H1 (cell line): ENCODE measurements around the gene EIPR1. TPM values are rescaled to one million over a fixed set of nuclear protein-coding genes. Genes with fewer than 3 reads are reported as not detected.

Experiments
- EGR1 ChIP-seq: IDR thresholded peaks from 2 replicates; pipeline ENCODE4 v1.6.1; 2011; ENCODE audit warnings: low read depth, low read length, borderline replicate concordance
- EP300 ChIP-seq, 2 experiments: IDR thresholded peaks; 1 replicate in 1 of 2; 2 replicates in 1 of 2; pipeline ENCODE4 v1.6.1; 2011 to 2012; ENCODE audit warnings: low read depth in 2 of 2, low read length in 2 of 2, mild to moderate bottlenecking in 2 of 2, borderline replicate concordance in 1 of 2, inconsistent platforms in 1 of 2, moderate library complexity in 1 of 2
- HDAC6 ChIP-seq: IDR thresholded peaks from one replicate; pipeline ENCODE4 v1.7.1; 2012; ENCODE audit warnings: low read depth, mild to moderate bottlenecking, inconsistent platforms, low read length, moderate library complexity
- KDM1A ChIP-seq: fragments of 200-600, 300-600 bp; sonication (generic); IDR thresholded peaks from 2 replicates; pipeline ENCODE4 v1.7.1; 2016; ENCODE audit warnings: mild to moderate bottlenecking, low read length, borderline replicate concordance
- PHF8 ChIP-seq: fragments of 200-600 bp; sonication (generic); conservative IDR thresholded peaks from 2 replicates; pipeline ENCODE4 v1.7.1; 2012; ENCODE audit warnings: low read depth, mild to moderate bottlenecking, inconsistent platforms, low read length, moderate library complexity
- polyA plus RNA-seq, 7 experiments: library from polyadenylated mRNA; depleted of rRNA in 3 of 7; stranded (reverse) in 5 of 7; unstranded in 2 of 7; fragments of >200 nt in 5 of 7; fragments of 200-250 nt in 2 of 7; gene quantifications; 1 replicate in 5 of 7; 2 replicates in 1 of 7; 4 replicates in 1 of 7; pipeline versions ENCODE4 v1.2.1 to v1.2.3, GENCODE V29; 2011 to 2013; ENCODE audit warnings: missing spikeins in 2 of 7, mixed read lengths in 2 of 7
- total RNA-seq: library from RNA; stranded (reverse); fragmentation: NEBNext Ultra II Directional; extraction: Animal tissue kit (Norgen Biotek cat#: 25700); gene quantifications from 2 replicates; pipeline ENCODE4 v1.2.1, GENCODE V29; 2021
- TF ChIP-seq, protein P1 (sequence below): IDR thresholded peaks from 2 replicates; pipeline ENCODE4 v1.6.1; 2011; ENCODE audit warnings: low read length, improper control_type of control experiment

Gene EIPR1
- total and polyA plus RNA-seq, 2 of the 8 experiments (the other 6 are each of a cell fraction or from before 2014, with no cell fraction given), result 26.3 to 56.4 TPM

DNA sequence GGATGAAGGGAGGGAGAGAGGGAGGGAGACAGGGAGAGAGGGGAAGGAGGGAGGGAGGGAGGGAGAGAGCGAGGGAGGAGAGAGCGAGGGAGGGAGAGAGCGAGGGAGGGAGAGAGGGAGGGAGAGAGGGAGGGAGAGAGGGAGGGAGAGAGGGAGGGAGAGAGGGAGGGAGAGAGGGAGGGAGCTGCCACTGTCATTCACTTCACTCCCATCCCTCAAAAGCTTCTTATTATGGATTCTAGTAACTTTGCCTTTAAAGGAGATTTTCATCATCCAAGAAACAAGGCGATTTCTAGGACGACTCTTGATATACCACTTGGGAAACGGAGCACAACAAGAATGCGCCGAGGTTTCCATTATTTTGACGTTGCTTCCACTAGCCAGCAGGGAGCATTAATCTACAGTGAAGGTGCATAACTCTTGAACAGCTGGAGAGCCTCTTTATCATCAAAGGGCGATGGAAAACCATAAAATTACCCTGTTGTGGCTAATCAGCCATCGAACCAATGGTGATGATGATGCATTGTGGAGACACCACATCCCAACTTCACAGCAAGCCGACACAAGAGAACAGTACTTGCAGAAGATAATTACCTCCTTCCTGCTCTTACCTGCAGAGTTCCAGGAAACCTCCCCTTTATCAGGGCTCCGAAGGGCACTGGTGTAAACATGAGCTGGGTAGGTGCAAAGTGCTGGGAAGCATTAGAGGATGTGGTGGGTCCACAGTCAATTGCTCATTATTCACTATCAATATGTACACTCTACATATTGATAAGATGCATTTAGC, 130.5 kb downstream of the EIPR1 start (continued):
- TF ChIP-seq EP300 (IDR thresholded peaks at IDR 0.05; ENCODE audit: borderline replicate concordance in 1 of 2, low read depth in 2 of 2, low read length in 2 of 2) (no peak), EGR1 (no peak), HDAC6 (no peak), KDM1A (no peak), PHF8 (no peak)
- TF ChIP-seq, protein P1, sequence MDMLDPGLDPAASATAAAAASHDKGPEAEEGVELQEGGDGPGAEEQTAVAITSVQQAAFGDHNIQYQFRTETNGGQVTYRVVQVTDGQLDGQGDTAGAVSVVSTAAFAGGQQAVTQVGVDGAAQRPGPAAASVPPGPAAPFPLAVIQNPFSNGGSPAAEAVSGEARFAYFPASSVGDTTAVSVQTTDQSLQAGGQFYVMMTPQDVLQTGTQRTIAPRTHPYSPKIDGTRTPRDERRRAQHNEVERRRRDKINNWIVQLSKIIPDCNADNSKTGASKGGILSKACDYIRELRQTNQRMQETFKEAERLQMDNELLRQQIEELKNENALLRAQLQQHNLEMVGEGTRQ, result no peak
